Activated naive CD4-positive, alpha-beta T cell treated with anti-CD3 and anti-CD28 coated beads for 36 hours (primary cell): ENCODE measurements around the gene PACRG. TPM values are rescaled to one million over a fixed set of nuclear protein-coding genes. Genes with fewer than 3 reads are reported as not detected.

ENCODE experiments used
- CTCF ChIA-PET: fragments of 350-600 bp; sonication (Branson Sonifier 250); formaldehyde crosslinking; loops from one replicate; lab custom pipeline; 2021; ENCODE audit warnings: antibody characterized with exemption; lab: Charles Lee
- DNase-seq: peaks from one replicate; pipeline ENCODE4 v3.0.0-alpha.2; 2020
- H3K27ac Mint-ChIP-seq: one replicate; pipeline ENCODE4 v1.8.0; 2021; ENCODE audit warnings: mild to moderate bottlenecking, mixed read lengths
- H3K27me3 Mint-ChIP-seq: one replicate; pipeline ENCODE4 v1.8.0; 2021; ENCODE audit warnings: low read depth, mixed read lengths
- H3K36me3 Mint-ChIP-seq: one replicate; pipeline ENCODE4 v1.8.0; 2021; ENCODE audit warnings: low read depth, mixed read lengths
- H3K4me1 Mint-ChIP-seq: one replicate; pipeline ENCODE4 v1.8.0; 2021; ENCODE audit warnings: low read depth, mixed read lengths
- H3K4me3 Mint-ChIP-seq: one replicate; pipeline ENCODE4 v1.8.0; 2021; ENCODE audit warnings: mild to moderate bottlenecking, moderate library complexity, mixed read lengths
- H3K9me3 Mint-ChIP-seq: one replicate; pipeline ENCODE4 v1.8.0; 2021; ENCODE audit warnings: mixed read lengths
- intact Hi-C: fragments of 100-400 bp; cut with micrococcal nuclease; formaldehyde crosslinking; loops from one replicate; pipeline ENCODE4 v1.15.1; 2023
- total RNA-seq, 2 experiments: library from RNA; stranded (reverse); gene quantifications; one replicate each; pipeline ENCODE4 v1.2.3, GENCODE V29; 2021

Gene PACRG
- total RNA-seq, 2 experiments from 2014 or later = not detected

DNA sequence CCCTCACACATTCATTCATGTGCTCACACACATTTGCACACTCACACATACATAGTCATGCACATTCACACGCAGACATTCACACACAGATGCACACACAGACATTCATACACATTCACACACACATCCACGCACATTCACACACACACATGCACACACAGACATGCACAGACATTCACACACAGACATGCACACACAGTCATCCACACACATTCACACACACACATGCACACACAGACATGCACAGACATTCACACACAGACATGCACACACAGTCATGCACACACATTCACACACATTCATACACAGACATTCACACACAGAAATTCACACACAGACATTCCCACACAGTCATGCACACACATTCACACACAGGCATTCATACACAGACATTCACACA, 147.3 kb downstream of the PACRG start:
- Mint-ChIP-seq H3K36me3 (no peaks in the 10 kb centered on the region), H3K4me3 (no peak overlapping the region), H3K4me1 (no peaks in the 10 kb centered on the region), H3K9me3 (no peaks in the 10 kb centered on the region), H3K27me3 (peaks cover 7% of the 10 kb centered on the region), H3K27ac (no peak overlapping the region)
- DNase-seq = no peak
- intact Hi-C loops = no loop called here
- CTCF ChIA-PET = no interaction called here

DNA sequence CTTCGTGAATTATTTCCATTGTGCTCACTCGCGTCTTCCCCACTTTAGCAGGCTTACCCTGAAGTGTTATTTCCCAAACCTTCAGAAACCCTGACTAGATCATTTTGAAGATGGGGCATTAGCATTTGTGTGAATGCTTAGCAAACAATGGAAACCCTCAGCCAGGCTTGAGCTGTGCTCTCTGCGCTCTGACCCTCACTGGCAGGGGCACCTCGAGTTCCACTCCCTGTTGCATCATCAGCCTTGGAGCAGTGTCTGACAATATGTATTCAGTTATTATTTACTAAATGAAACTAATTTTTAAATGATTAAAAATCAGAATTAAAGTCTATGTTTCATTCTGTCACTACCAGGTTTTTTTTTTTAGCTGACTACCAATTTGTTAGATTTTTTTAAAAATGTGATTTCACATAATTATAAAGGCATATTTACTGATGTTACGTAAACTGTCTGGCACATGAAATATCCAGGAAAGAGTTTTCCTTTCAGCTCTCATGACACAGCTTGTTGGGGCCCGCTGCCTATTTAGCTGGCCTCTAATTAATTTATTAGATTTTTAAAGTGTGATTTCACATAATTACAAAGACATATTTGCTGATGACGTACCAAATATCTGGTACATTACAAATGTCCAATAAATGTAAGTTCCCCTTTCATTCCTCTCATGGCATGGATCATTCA, 155.2 kb downstream of the PACRG start:
- H3K27me3 Mint-ChIP-seq = no peaks in the 10 kb centered on the region
- H3K4me1 Mint-ChIP-seq = no peaks in the 10 kb centered on the region
- no peaks in the 10 kb centered on the region for H3K9me3 Mint-ChIP-seq
- DNase-seq = no peak
- H3K27ac Mint-ChIP-seq = no peak overlapping the region
- CTCF ChIA-PET = interaction anchor here (0.7 kb wide), 1 partner anchor 641 kb away, joined by 6 read pairs; no protein-coding TSS in a partner anchor
- intact Hi-C loops = no loop called here
- H3K36me3 Mint-ChIP-seq = no peaks in the 10 kb centered on the region
- H3K4me3 Mint-ChIP-seq = no peak overlapping the region

DNA sequence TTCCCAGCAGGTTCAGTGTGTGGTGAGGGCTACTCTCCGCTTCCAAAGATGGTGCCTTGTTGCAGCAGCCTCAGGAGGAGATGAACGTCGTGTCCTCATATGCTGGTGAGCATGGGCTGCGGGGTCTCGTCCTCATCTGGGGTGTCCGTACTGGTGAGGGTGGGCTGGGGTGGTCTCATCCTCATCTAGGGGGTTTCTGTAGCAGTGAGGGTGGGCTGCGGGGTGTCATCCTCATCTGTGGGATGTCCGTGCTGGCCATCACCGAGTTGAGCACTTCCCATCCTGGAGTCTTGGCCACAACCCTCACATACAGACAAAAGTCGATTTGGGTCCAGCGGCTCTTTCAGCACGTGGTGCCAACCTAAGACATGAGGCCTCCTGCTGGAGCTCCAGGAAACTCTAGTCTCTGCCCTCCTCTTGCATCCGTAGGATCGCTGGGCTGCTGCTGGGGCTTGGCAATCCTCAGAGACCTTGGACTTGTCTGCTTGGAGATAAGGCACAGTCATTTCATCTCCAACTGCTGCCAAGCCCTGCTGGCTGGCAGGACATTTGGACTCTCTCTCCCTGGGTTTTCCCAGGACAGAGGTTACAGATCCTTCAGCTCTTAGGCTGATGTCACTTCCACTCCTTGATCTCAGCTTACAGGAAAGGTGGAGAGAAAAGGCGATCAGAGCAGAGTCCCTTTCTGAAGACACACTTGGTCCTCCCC, 160.4 kb downstream of the PACRG start:
- Mint-ChIP-seq H3K4me1 (no peaks in the 10 kb centered on the region), H3K36me3 (no peaks in the 10 kb centered on the region), H3K27me3 (no peaks in the 10 kb centered on the region), H3K27ac (no peak overlapping the region), H3K4me3 (no peak overlapping the region), H3K9me3 (no peaks in the 10 kb centered on the region)
- intact Hi-C loops = no loop called here
- CTCF ChIA-PET = no interaction called here
- DNase-seq = no peak

DNA sequence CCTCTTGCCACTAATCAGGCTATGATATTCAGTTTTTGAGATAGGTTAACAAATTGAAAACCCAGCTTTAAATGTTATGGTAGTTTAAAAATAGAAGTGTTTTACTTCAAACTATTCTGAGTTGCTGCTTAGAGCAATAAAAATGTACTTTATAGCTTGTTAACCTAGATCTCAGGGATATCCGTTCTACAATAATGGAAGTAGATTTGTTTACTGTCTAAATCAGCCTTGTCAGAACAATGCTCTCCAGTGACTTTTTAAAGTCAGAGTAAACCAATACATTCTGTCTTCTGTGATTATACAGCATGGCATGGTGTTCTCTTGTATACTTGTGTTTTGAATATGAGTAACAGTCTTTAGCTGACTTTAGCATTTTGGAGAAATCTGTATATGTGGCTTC, 161.5 kb downstream of the PACRG start:
- no peak for DNase-seq
- H3K9me3 Mint-ChIP-seq = no peaks in the 10 kb centered on the region
- no peaks in the 10 kb centered on the region for H3K36me3 Mint-ChIP-seq
- no peaks in the 10 kb centered on the region for H3K4me1 Mint-ChIP-seq
- H3K27ac Mint-ChIP-seq = no peak overlapping the region
- intact Hi-C loops = no loop called here
- no peaks in the 10 kb centered on the region for H3K27me3 Mint-ChIP-seq
- H3K4me3 Mint-ChIP-seq = no peak overlapping the region
- CTCF ChIA-PET = no interaction called here

DNA sequence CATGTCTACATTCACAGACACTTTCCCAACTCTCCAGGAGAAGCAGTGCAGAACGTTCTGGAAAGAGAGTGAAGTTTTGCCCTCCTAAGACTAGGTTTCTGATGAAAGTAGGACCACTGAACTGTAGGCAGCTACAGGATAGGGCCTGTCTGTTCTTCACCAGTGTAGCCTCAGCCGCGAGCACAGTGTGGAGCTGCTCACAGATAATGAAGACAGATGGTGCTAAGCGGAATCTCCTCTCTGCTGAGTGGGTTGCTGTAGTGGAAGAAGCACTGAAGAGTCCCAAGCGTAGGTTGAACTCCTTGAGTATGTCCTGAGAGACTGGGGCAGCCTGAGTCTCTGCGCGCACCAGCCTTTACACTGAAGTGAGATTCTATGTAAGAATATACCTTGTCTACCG, 170.2 kb downstream of the PACRG start:
- Mint-ChIP-seq H3K27me3 (no peaks in the 10 kb centered on the region), H3K9me3 (no peaks in the 10 kb centered on the region), H3K36me3 (no peaks in the 10 kb centered on the region), H3K4me1 (no peaks in the 10 kb centered on the region), H3K4me3 (no peak overlapping the region), H3K27ac (no peak overlapping the region)
- DNase-seq = no peak
- CTCF ChIA-PET = interaction anchor here (1.0 kb wide), 1 partner anchor 9 kb away, joined by 4 read pairs; no protein-coding TSS in a partner anchor
- intact Hi-C loops = no loop called here

DNA sequence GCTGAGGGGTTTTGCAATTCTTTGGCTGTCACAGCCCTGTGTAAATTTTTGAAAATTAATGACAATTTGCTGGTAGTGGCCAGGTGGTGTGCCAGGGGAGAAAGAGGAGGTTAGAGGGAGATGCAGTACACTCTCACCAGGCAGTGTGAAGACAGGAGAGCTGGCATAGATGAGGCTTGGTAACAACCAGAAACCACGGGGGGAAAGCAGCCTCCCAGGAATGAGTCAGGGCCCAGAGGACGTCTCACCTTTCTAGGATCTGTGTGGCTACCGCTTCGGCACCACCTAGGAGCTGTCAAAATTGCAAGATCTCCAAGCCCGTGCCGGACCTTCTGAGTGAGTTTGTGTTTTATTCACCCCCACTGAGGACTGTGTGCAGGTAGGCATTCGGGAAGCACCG, 171.4 kb downstream of the PACRG start:
- DNase-seq = no peak
- CTCF ChIA-PET = interaction anchor here (0.9 kb wide), 1 partner anchor 8 kb away, joined by 4 read pairs; no protein-coding TSS in a partner anchor
- Mint-ChIP-seq H3K36me3 (no peaks in the 10 kb centered on the region), H3K27me3 (no peaks in the 10 kb centered on the region), H3K9me3 (no peaks in the 10 kb centered on the region), H3K4me1 (no peaks in the 10 kb centered on the region), H3K4me3 (no peak overlapping the region), H3K27ac (no peak overlapping the region)
- intact Hi-C loops = no loop called here

DNA sequence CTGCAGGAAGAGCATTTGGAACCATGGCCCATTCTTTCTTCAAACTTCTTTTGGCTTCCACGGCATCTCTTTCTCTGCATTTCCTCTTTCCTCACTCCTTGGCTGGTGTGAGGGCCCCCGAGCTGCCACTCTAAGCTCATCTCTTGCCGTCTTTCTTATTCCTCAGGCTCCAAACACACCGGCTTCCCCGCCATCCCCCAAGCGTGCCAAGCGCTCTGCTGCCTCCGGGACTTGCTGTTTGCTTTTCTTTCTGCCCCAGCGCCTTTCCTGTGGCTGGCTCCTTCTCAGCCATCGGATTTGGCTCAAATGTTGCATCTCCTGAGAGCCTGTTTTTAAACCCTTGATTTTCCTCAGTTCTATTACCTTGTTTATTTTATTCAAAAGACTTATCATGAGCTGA, 172.7 kb downstream of the PACRG start:
- no peaks in the 10 kb centered on the region for H3K9me3 Mint-ChIP-seq
- no peaks in the 10 kb centered on the region for H3K27me3 Mint-ChIP-seq
- CTCF ChIA-PET = no interaction called here
- H3K36me3 Mint-ChIP-seq = no peaks in the 10 kb centered on the region
- no peak for DNase-seq
- H3K4me3 Mint-ChIP-seq = no peak overlapping the region
- no peak overlapping the region for H3K27ac Mint-ChIP-seq
- no peaks in the 10 kb centered on the region for H3K4me1 Mint-ChIP-seq
- intact Hi-C loops = no loop called here

DNA sequence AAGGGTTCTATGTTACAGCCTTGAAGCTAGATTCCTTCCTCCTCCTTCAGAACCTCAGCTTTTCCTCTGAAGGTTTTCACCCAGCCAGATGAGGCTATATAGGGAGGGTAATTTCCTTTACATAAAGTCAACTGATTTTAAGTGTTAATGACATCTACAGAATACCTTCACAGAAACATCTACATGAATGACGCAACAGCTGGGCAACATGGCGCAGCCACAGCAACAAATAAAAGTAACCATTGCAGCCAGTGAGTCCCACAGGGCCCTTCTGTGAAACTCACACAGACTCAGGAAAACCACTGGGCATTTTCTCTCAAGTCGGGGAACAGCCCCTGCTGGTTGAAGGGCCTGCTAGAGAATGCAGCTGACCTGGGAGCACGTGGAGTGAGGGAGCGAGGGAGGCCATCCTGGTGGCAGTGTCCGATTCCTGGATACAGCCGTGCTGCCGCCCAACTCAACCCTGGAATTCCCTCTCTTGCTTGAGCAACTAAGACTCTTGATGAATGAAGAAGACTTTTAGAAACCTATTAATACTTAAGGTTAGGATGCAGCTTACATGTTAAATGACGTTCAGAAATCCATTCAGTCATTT, 176.4 kb downstream of the PACRG start:
- Mint-ChIP-seq H3K9me3 (peaks cover 1% of the 10 kb centered on the region), H3K27me3 (peaks cover 5% of the 10 kb centered on the region), H3K27ac (no peak overlapping the region), H3K4me1 (no peaks in the 10 kb centered on the region), H3K4me3 (no peak overlapping the region), H3K36me3 (no peaks in the 10 kb centered on the region)
- intact Hi-C loops = no loop called here
- no peak for DNase-seq
- CTCF ChIA-PET = interaction anchor here (0.5 kb wide), 1 partner anchor 276 kb away, joined by 7 read pairs; no protein-coding TSS in a partner anchor

DNA sequence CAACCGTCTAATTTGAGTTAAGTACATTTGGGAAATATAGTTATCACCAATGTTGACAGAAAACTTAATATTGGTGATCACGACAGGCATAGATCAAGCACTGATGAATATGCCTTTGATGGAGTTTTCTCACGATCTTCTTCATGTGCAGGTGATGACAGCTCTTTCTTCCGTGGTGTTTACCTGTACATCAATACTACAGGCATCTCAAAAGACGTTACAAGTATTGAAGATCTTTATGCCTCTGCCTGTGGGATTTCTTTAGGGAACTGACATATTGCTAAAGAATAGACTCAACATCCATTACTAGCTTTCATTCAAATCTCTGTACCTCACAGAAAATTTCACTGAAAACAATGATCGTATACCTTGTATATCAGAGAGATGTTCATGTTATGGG, 178.7 kb downstream of the PACRG start:
- Mint-ChIP-seq H3K27me3 (peaks cover 5% of the 10 kb centered on the region), H3K4me3 (no peak overlapping the region), H3K4me1 (no peaks in the 10 kb centered on the region), H3K36me3 (no peaks in the 10 kb centered on the region), H3K27ac (no peak overlapping the region), H3K9me3 (peaks cover 1% of the 10 kb centered on the region)
- CTCF ChIA-PET = interaction anchor here (1.3 kb wide), 1 partner anchor 8 kb away, joined by 4 read pairs; no protein-coding TSS in a partner anchor
- no peak for DNase-seq
- intact Hi-C loops = loop anchor here (5.0 kb wide), 1 partner anchor 646 kb away; no protein-coding TSS in a partner anchor

DNA sequence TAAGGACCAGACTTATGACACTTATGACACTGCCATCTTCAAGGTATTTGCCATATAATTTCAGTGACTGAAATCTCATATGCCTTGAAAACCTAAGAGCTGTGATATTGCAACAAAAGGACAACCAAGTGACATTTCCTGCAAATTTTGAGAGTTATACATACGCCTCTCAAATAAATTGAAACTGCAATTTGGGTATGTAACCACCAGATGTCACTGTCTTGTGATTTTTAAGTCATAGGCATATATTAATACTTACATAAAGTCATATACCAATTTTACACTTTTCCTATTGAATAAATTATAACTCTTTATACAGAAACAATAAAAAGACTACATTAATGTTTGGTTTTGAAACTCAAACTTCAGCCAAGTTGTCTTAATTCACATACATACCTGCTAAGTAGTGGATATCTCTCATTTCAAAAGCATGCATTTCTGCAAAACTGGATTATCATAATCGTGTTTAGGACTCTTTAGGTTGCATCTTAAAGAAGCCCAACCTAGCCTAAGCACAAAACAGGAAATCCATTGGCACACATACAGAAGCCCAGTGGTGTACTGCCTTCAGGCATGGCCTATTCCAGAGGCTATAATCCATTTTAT, 180.2 kb downstream of the PACRG start:
- CTCF ChIA-PET = interaction anchor here (1.1 to 1.3 kb wide), 2 partner anchors 8 to 10 kb away, joined by 4 read pairs; no protein-coding TSS in a partner anchor
- intact Hi-C loops = loop anchor here (1.0 to 5.0 kb wide), 2 partner anchors 644 to 1048 kb away; no protein-coding TSS in a partner anchor
- Mint-ChIP-seq H3K36me3 (no peaks in the 10 kb centered on the region), H3K4me1 (no peaks in the 10 kb centered on the region), H3K27me3 (peaks cover 5% of the 10 kb centered on the region), H3K27ac (no peak overlapping the region), H3K4me3 (no peak overlapping the region), H3K9me3 (peaks cover 1% of the 10 kb centered on the region)
- DNase-seq = no peak

DNA sequence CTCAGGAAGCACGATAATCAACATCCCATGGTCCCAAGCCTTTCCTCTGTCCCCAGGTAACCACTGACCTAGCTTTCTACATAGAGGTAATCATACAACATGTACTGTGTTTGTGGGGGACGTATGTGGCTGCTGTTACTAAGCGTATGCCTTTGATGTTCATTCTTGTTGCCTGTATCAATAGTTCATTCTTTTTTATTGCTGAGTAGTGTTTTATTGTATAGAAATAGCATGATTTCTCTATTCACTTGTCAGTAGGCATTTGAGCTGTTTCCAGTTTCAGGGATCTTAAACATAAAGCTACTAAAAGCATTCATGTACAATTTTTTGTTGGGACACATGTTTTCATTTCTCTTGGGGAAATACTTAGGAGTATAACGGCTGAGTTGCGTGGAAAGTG, 185.4 kb downstream of the PACRG start:
- Mint-ChIP-seq H3K4me1 (no peaks in the 10 kb centered on the region), H3K27me3 (peaks cover 3% of the 10 kb centered on the region), H3K4me3 (no peak overlapping the region), H3K27ac (no peak overlapping the region), H3K36me3 (no peaks in the 10 kb centered on the region), H3K9me3 (peaks cover 1% of the 10 kb centered on the region)
- DNase-seq = no peak
- intact Hi-C loops = no loop called here
- CTCF ChIA-PET = interaction anchor here (0.5 kb wide), 1 partner anchor 242 kb away, joined by 4 read pairs; no protein-coding TSS in a partner anchor

DNA sequence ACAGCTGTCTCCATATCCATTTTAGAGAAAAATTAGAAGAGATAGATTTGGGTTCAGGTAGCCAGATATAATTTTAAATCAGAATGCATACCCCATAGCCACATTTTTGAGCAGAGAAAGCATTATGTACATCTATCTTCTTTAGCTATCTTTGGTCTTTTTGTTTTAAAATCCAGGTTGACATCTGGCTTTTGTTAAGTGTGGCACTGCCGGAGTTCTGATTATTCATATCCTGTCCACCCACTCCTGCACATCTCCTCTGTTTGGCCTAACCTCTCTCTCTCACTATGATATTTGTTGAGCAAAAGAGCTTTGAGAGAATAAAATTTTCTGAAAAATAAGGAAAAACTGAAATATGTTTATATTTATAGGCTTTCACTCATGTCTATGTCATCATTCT, 189.7 kb downstream of the PACRG start:
- Mint-ChIP-seq H3K36me3 (no peaks in the 10 kb centered on the region), H3K4me3 (no peak overlapping the region), H3K9me3 (peaks cover 1% of the 10 kb centered on the region), H3K27ac (no peak overlapping the region), H3K27me3 (peaks cover 5% of the 10 kb centered on the region), H3K4me1 (no peaks in the 10 kb centered on the region)
- CTCF ChIA-PET = interaction anchor here (0.5 kb wide), 1 partner anchor 11 kb away, joined by 5 read pairs; no protein-coding TSS in a partner anchor
- intact Hi-C loops = no loop called here
- no peak for DNase-seq
